ENCODE results near the gene HOXC12. TPM values are rescaled to one million over a fixed set of nuclear protein-coding genes. Genes with fewer than 3 reads are reported as not detected.

HOXC12 gene
- total and polyA plus RNA-seq, 2 of the 8 experiments (the other 6 are each of a cell fraction or from before 2014, with no cell fraction given), result not detected

GRCh38 chr12:53938326-53939140, 16.2 kb upstream of the HOXC12 start, which contains the start of gene HOXC13:
HOXC13 (plus strand) TSS chr12:53938831; CDS start chr12:53938907, 76 bp downstream.
- Histone ChIP-seq H3K4ac (replicated peaks; ENCODE audit: insufficient read length, low read depth, low read length) (no peak within 1 kb of the TSS), H3K14ac (ENCODE audit: insufficient read length) (no peak within 1 kb of the TSS), H2BK20ac (ENCODE audit: low read length) (no peak within 1 kb of the TSS), H4K5ac (ENCODE audit: insufficient read length, low read depth, low read length) (no peak within 1 kb of the TSS), H2AFZ (ENCODE audit: low read length) (no peak within 1 kb of the TSS), H3K27ac (ENCODE audit: low read depth, low read length) (no peak within 1 kb of the TSS), H3K79me2 (ENCODE audit: control insufficient read depth in 1 of 2, insufficient read depth in 2 of 2, low read length in 2 of 2) (no peaks in the 10 kb centered on the region), H3K9ac (replicated peaks in 1 of 4; ENCODE audit: extremely low read depth in 1 of 4, low read depth in 3 of 4, low read length in 3 of 4) (no peak within 1 kb of the TSS), H3K36me3 (ENCODE audit: control insufficient read depth in 2 of 4, insufficient read depth in 4 of 4, low read length in 3 of 4) (peaks cover 0 to 6% (median 0%) of the 10 kb centered on the region in 4 experiments; a peak in 1 of 8 replicates), H3K4me3 (ENCODE audit: extremely low read depth in 1 of 4, insufficient read depth in 2 of 4, low read depth in 3 of 4, low read length in 4 of 4) (peak within 1 kb of the TSS in 1 of 4 experiments; percentile 48; a peak in 3 of 8 replicates), H4K91ac (replicated peaks; ENCODE audit: insufficient read length, low read length) (no peak within 1 kb of the TSS), H2BK15ac (ENCODE audit: low read length) (no peak within 1 kb of the TSS), H4K8ac (ENCODE audit: extremely low read depth, insufficient read depth, low read length) (peak within 1 kb of the TSS; percentile 63), H3K9me3 (ENCODE audit: insufficient read depth in 2 of 2, low read depth in 1 of 2, low read length in 1 of 2) (no peaks in the 10 kb centered on the region), H3K27me3 (replicated peaks in 1 of 4; ENCODE audit: control insufficient read depth in 3 of 4, extremely low read depth in 1 of 4, insufficient read depth in 3 of 4, low read length in 3 of 4) (peaks cover 90 to 100% (median 97%) of the 10 kb centered on the region in 4 experiments), H2BK5ac (ENCODE audit: low read depth, low read length) (peak within 1 kb of the TSS; percentile 35; the same call in 1 of the 2 replicates), H2AK5ac (ENCODE audit: low read depth, low read length) (no peak within 1 kb of the TSS), H4K20me1 (replicated peaks in 1 of 2; ENCODE audit: control insufficient read depth in 1 of 2, insufficient read depth in 2 of 2, low read length in 2 of 2) (peaks cover 11 to 29% of the 10 kb centered on the region in 2 experiments), H3K56ac (replicated peaks; ENCODE audit: insufficient read length, low read depth, low read length) (no peak within 1 kb of the TSS), H3K4me1 (replicated peaks in 1 of 4; ENCODE audit: control insufficient read depth in 3 of 4, insufficient read depth in 4 of 4, low read length in 3 of 4) (peaks cover 0 to 6% (median 5%) of the 10 kb centered on the region in 4 experiments; a peak in 4 of 7 replicates), H3K23ac (ENCODE audit: insufficient read length) (no peak within 1 kb of the TSS), H2BK120ac (replicated peaks; ENCODE audit: low read depth, low read length) (no peak within 1 kb of the TSS), H2BK12ac (ENCODE audit: low read depth, low read length) (peak within 1 kb of the TSS; percentile 50; the same call in 1 of the 2 replicates), H3K79me1 (ENCODE audit: low read depth, low read length) (no peaks in the 10 kb centered on the region), H3K4me2 (ENCODE audit: insufficient read depth in 1 of 2, low read depth in 2 of 2, low read length in 2 of 2) (peak within 1 kb of the TSS; percentile 52 to 53), H3K23me2 (ENCODE audit: low read depth, low read length) (no peaks in the 10 kb centered on the region; the same call in 1 of the 2 replicates), H3K18ac (ENCODE audit: extremely low read depth, low read length) (no peak within 1 kb of the TSS; the same call in none of the 2 replicates)
- WGBS, 2 experiments (ENCODE audit: extremely low coverage in 1 of 2, insufficient coverage in 1 of 2, insufficient read length in 1 of 2, insufficient replicate concordance in 2 of 2, low coverage in 1 of 2, low lambda C conversion rate in 2 of 2, missing lambda C conversion rate in 1 of 2), result 7% methylated on average over 33 of the region's 56 CpGs; no CpG with 5 or more reads in 1 of the 2 experiments
- ChIA-PET CTCF (ENCODE audit: partially characterized antibody) (interaction anchor here (0.6 to 1.9 kb wide), 9 partner anchors 9 to 277 kb away, joined by 3 to 8 read pairs (median 4); no protein-coding TSS in a partner anchor), POLR2A (ENCODE audit: partially characterized antibody) (interaction anchor here (0.7 to 3.0 kb wide), 6 partner anchors 11 to 278 kb away, joined by 3 to 12 read pairs (median 3); no protein-coding TSS in a partner anchor)
- FAIRE-seq, result no peak
- DNase-seq (ENCODE audit: low read depth in 1 of 2, low spot score in 2 of 2), result peak; percentile 92 to 97
- TF ChIP-seq BRCA1 (IDR thresholded peaks at IDR 0.05; ENCODE audit: low read depth, low read length), result no peak
- no peak for TF ChIP-seq TEAD4 (IDR thresholded peaks at IDR 0.05; ENCODE audit: low read depth, low read length)
- TF ChIP-seq ASH2L (IDR thresholded peaks at IDR 0.05; ENCODE audit: low read length), result no peak
- TF ChIP-seq USF2 (IDR thresholded peaks at IDR 0.05; ENCODE audit: low read length), result peak; percentile 99
- TF ChIP-seq SIN3A (conservative IDR thresholded peaks at IDR 0.05 in 1 of 2, IDR thresholded peaks at IDR 0.05 in 1 of 2; ENCODE audit: low read depth in 1 of 2, low read length in 2 of 2), result 0 out of 4 replicates have a peak, but pooled peaks of 1 of the 2 experiments have one; percentile 47
- no peak for TF ChIP-seq RFX5 (IDR thresholded peaks at IDR 0.05; ENCODE audit: borderline replicate concordance, low read depth, low read length)
- TF ChIP-seq CTBP2 (IDR thresholded peaks at IDR 0.05; ENCODE audit: borderline replicate concordance, insufficient read depth, insufficient read length, low read length), result peak; percentile 26
- TF ChIP-seq EGR1 (IDR thresholded peaks at IDR 0.05; ENCODE audit: borderline replicate concordance, low read depth, low read length), result peak; percentile 59; the same call in 1 of the 2 replicates
- peak; percentile 99 for TF ChIP-seq ATF3 (IDR thresholded peaks at IDR 0.05; ENCODE audit: insufficient read depth, low read depth, low read length)

Data from H1 (cell line).